Endothelial cell of umbilical vein (primary cell): ENCODE measurements around the gene LPCAT3. TPM values are rescaled to one million over a fixed set of nuclear protein-coding genes. Genes with fewer than 3 reads are reported as not detected.

ENCODE experiments used
- BruUV-seq: library from RNA; stranded (reverse); fragments of 400-500 nt; replicated peaks from 2 replicates; lab custom pipeline; 2021; lab: Mats Ljungman, UMichigan
- CTCF ChIA-PET: fragments of 300-600, 350-600 bp; sonication (Branson Sonifier 250); formaldehyde crosslinking; loops from one replicate; lab custom pipeline; 2021; ENCODE audit warnings: antibody characterized with exemption, inconsistent platforms; lab: Charles Lee
- POLR2A ChIA-PET: fragments of 300-600, 350-600 bp; sonication (Branson Sonifier 250); formaldehyde crosslinking; loops from one replicate; lab custom pipeline; 2021; ENCODE audit warnings: antibody characterized with exemption, inconsistent platforms; lab: Charles Lee
- DNase-seq: peaks from one replicate; pipeline ENCODE4 v3.0.0-alpha.2; 2011; ENCODE audit warnings: low read depth, low spot score
- FAIRE-seq: peaks from 2 replicates; lab custom pipeline; 2011; peaks lifted over from hg19 to GRCh38; lab: Jason Lieb, UNC
- H2AFZ ChIP-seq: 2 replicates; pipeline ENCODE4 v1.6.0; 2012; ENCODE audit warnings: low read depth, low read length, control low read depth, inconsistent platforms
- H3K27ac ChIP-seq: 2 replicates; pipeline ENCODE4 v1.5.1; 2011; ENCODE audit warnings: low read depth, mild to moderate bottlenecking, control low read depth, low read length, moderate library complexity; ENCODE audit not compliant: insufficient read depth
- H3K27me3 ChIP-seq, 2 experiments: 2 replicates each; pipeline versions ENCODE4 v1.6.0 to v1.6.1; 2011; ENCODE audit warnings: low read length in 2 of 2, mixed read lengths in 1 of 2; ENCODE audit not compliant: control insufficient read depth in 2 of 2, insufficient read depth in 2 of 2
- H3K36me3 ChIP-seq, 2 experiments: 2 replicates in 1 of 2; 3 replicates in 1 of 2; pipeline ENCODE4 v1.5.1; 2011; ENCODE audit warnings: low read length in 2 of 2, mild to moderate bottlenecking in 1 of 2, moderate library complexity in 1 of 2; ENCODE audit not compliant: control insufficient read depth in 2 of 2, insufficient read depth in 2 of 2; ENCODE audit errors: extremely low read depth in 1 of 2
- H3K4me1 ChIP-seq: 3 replicates; pipeline ENCODE4 v1.5.1; 2011; ENCODE audit warnings: mild to moderate bottlenecking, low read length; ENCODE audit not compliant: control insufficient read depth, insufficient read depth; ENCODE audit errors: extremely low read depth
- H3K4me2 ChIP-seq: 2 replicates; pipeline ENCODE4 v1.6.1; 2011; ENCODE audit warnings: low read length, control low read depth, mixed read lengths; ENCODE audit not compliant: insufficient read depth
- H3K4me3 ChIP-seq, 3 experiments: fragments of 200-600 bp in 1 of 3; sonication (generic), shearing (Covaris generic) in 1 of 3; replicated peaks in 1 of 3; 2 replicates each; pipeline ENCODE4 v1.5.1; 2011 to 2016; ENCODE audit warnings: control low read depth in 3 of 3, low read length in 3 of 3, mild to moderate bottlenecking in 2 of 3, inconsistent platforms in 1 of 3, low read depth in 1 of 3, moderate library complexity in 1 of 3; ENCODE audit not compliant: insufficient read depth in 1 of 3
- H3K79me2 ChIP-seq: 2 replicates; pipeline ENCODE4 v1.6.0; 2012; ENCODE audit warnings: low read length, inconsistent platforms; ENCODE audit not compliant: control insufficient read depth, insufficient read depth
- H3K9ac ChIP-seq: replicated peaks from 2 replicates; pipeline ENCODE3; 2011; ENCODE audit warnings: low read length, control low read depth; ENCODE audit not compliant: insufficient read depth; ENCODE audit errors: extremely low read depth
- H3K9me1 ChIP-seq: replicated peaks from 3 replicates; pipeline ENCODE4 v1.6.0; 2011; ENCODE audit warnings: mild to moderate bottlenecking, low read length; ENCODE audit not compliant: control insufficient read depth, insufficient read depth; ENCODE audit errors: extremely low read depth
- H3K9me3 ChIP-seq: replicated peaks from 2 replicates; pipeline ENCODE4 v1.5.1; 2012; ENCODE audit warnings: low read length, inconsistent platforms; ENCODE audit not compliant: control insufficient read depth, insufficient read depth
- H4K20me1 ChIP-seq: replicated peaks from 2 replicates; pipeline ENCODE3; 2011; ENCODE audit warnings: mild to moderate bottlenecking, low read length; ENCODE audit not compliant: control insufficient read depth, insufficient read depth; ENCODE audit errors: extremely low read depth
- CTCF ChIP-seq, 2 donors: IDR thresholded peaks; 1 replicate in 1 of 2; 2 replicates in 1 of 2; pipeline ENCODE4 v1.5.1; 2011; ENCODE audit warnings: low read length in 2 of 2, mild to moderate bottlenecking in 2 of 2, moderate library complexity in 2 of 2, control low read depth in 1 of 2, inconsistent platforms in 1 of 2, low read depth in 1 of 2; ENCODE audit not compliant: insufficient read depth in 1 of 2; ENCODE audit errors: extremely low read depth in 1 of 2
- EZH2 ChIP-seq: IDR thresholded peaks from 2 replicates; pipeline ENCODE4 v1.6.1; 2012; ENCODE audit warnings: borderline replicate concordance, low read depth, mild to moderate bottlenecking, moderate library complexity, low read length, inconsistent platforms; ENCODE audit not compliant: severe bottlenecking
- FOS ChIP-seq: IDR thresholded peaks from 2 replicates; pipeline ENCODE4 v1.6.1; 2011; ENCODE audit warnings: mild to moderate bottlenecking, low read length, moderate library complexity, borderline replicate concordance; ENCODE audit not compliant: insufficient read depth
- GATA2 ChIP-seq: IDR thresholded peaks from 2 replicates; pipeline ENCODE4 v1.7.0; 2011; ENCODE audit warnings: low read depth, mild to moderate bottlenecking, moderate library complexity, mixed read lengths, low read length; ENCODE audit not compliant: insufficient read length, insufficient read depth
- JUN ChIP-seq: IDR thresholded peaks from 2 replicates; pipeline ENCODE4 v1.6.1; 2011; ENCODE audit warnings: borderline replicate concordance, low read depth; ENCODE audit not compliant: insufficient read length, insufficient read depth
- MYC ChIP-seq: IDR thresholded peaks from one replicate; pipeline ENCODE4 v1.6.1; 2011; ENCODE audit warnings: mild to moderate bottlenecking, low read depth, low read length
- POLR2A ChIP-seq: IDR thresholded peaks from 2 replicates; pipeline ENCODE4 v1.6.1; 2012; ENCODE audit warnings: low read depth, mild to moderate bottlenecking, control low read depth, low read length
- POLR2AphosphoS5 ChIP-seq: IDR thresholded peaks from 2 replicates; pipeline ENCODE4 v1.6.1; 2012; ENCODE audit warnings: low read depth, mild to moderate bottlenecking, control low read depth, low read length, moderate library complexity; ENCODE audit not compliant: insufficient read depth
- dilution Hi-C: fragments of 300-500 bp; cut with MboI; formaldehyde crosslinking; loops from one replicate; pipeline ENCODE4 v1.15.0; 2019; ENCODE audit warnings: low sequenced_read_pairs; ENCODE audit not compliant: extremely low pct_ligation_motif_present
- intact Hi-C: fragments of 100-400 bp; cut with micrococcal nuclease; formaldehyde crosslinking; loops from one replicate; pipeline ENCODE4 v1.10.0; 2022
- polyA plus RNA-seq, 4 experiments: library from polyadenylated mRNA; depleted of rRNA in 3 of 4; stranded (reverse) in 3 of 4; unstranded in 1 of 4; fragments of >200 nt; gene quantifications; 2 replicates each; pipeline versions ENCODE4 v1.2.1 to v1.2.3, GENCODE V29; 2011 to 2012; ENCODE audit warnings: missing spikeins in 1 of 4
- total RNA-seq: library from RNA; stranded (reverse); gene quantifications from 2 replicates; pipeline ENCODE4 v1.2.3, GENCODE V29; 2021
- TF ChIP-seq, protein P1 (sequence below): IDR thresholded peaks from 2 replicates; pipeline ENCODE4 v1.6.1; 2011; ENCODE audit not compliant: insufficient read depth, insufficient read length

Gene LPCAT3
- total and polyA plus RNA-seq, 2 donors (not counting 3 experiments of a cell fraction or from before 2014, with no cell fraction given), result 29.5 to 36.0 TPM

DNA sequence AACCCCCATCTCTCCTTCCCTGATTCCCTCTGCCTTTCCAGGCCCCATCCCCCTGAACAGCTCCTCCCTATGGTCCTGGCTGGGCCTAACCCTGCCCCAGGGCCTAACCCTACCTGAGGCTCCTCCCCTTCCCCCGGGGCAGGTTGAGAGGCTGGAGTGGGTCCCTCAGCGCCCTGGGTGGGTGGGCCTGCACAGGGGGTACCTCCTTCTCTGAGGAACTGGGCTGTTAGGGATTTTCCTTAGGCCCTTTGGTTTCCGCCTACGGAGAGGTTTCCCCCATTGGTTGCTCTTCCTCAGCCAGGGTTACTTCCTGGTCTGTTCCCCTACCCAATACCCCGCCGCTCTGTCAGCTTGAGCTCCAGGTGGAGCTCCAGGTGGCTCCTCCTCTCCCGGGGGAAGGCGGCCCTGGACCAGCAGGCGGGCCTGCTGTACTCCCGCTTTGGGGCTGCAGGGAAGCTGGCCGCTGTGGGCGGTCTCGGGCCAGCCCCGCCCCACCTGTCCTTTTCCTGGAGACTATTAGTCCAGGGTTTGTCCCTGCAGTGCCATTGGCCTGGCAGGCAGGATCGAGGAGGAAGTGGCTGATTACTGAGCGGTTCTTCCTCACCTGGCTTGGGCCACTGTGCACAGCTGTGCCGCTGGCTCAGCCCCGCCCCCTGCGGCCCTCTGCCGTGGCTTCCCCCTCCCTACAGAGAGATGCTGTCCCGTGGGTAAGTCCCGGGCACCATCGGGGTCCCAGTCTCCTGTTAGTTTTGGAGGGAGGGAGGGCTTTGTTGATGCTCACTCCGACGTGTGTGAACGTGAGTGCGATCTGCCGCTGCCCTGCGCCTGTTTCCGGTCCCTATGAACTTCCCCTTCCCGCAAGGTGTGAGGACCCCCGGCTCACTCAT lies 72.0 kb downstream of the LPCAT3 start:
- intact Hi-C loops, result no loop called here
- no peak overlapping the region for H3K4me3 ChIP-seq

GRCh38 chr12:6945613-6946012 lies 72.7 kb downstream of the LPCAT3 start:
- dilution Hi-C loops (no loop called here), intact Hi-C loops (loop anchor here (2.0 kb wide), 1 partner anchor 73 kb away; the partner anchor contains the start of gene LPCAT3)
- Histone ChIP-seq H3K79me2 (no peaks in the 10 kb centered on the region), H3K9me1 (no peaks in the 10 kb centered on the region), H2AFZ (no peak overlapping the region), H3K27me3 (no peaks in the 10 kb centered on the region), H3K4me1 (peaks cover 15% of the 10 kb centered on the region), H4K20me1 (no peaks in the 10 kb centered on the region), H3K27ac (no peak overlapping the region), H3K4me3 (no peak overlapping the region), H3K9ac (no peak overlapping the region), H3K9me3 (no peaks in the 10 kb centered on the region), H3K36me3 (peaks cover 0 to 11% of the 10 kb centered on the region in 2 experiments), H3K4me2 (no peak overlapping the region)
- ChIA-PET POLR2A (interaction anchor here (1.5 to 2.0 kb wide), 2 partner anchors 19 to 78 kb away, joined by 6 read pairs; partner anchors contain the start of gene TPI1), CTCF (interaction anchor here (0.9 to 6.0 kb wide), 6 partner anchors 9 to 165 kb away, joined by 4 to 124 read pairs (median 12); partner anchors contain the start of gene C1RL)
- no peak for DNase-seq
- no TSS peak for BruUV-seq
- no peak for FAIRE-seq
- TF ChIP-seq POLR2AphosphoS5 (no peak), FOS (no peak), EZH2 (no peak), MYC (no peak), JUN (no peak), POLR2A (no peak), GATA2 (no peak), CTCF (IDR thresholded peaks at IDR 0.05; ENCODE audit: extremely low read depth in 1 of 2, insufficient read depth in 1 of 2, low read depth in 1 of 2, low read length in 2 of 2) (no peak)
- TF ChIP-seq, protein P1, sequence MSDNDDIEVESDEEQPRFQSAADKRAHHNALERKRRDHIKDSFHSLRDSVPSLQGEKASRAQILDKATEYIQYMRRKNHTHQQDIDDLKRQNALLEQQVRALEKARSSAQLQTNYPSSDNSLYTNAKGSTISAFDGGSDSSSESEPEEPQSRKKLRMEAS, result no peak

More for the DNA sequence above, 72.0 kb downstream of the LPCAT3 start:
- H3K79me2 ChIP-seq, result no peaks in the 10 kb centered on the region
- no peaks in the 10 kb centered on the region for H3K9me1 ChIP-seq
- dilution Hi-C loops, result no loop called here
- no peaks in the 10 kb centered on the region for H3K27me3 ChIP-seq
- no peak for TF ChIP-seq POLR2AphosphoS5
- peaks cover 15% of the 10 kb centered on the region for H3K4me1 ChIP-seq
- BruUV-seq, result no TSS peak
- no peak for DNase-seq
- no peaks in the 10 kb centered on the region for H4K20me1 ChIP-seq
- H3K9ac ChIP-seq, result no peak overlapping the region
- ChIA-PET POLR2A (no interaction called here), CTCF (interaction anchor here (1.6 to 6.0 kb wide), 4 partner anchors 19 to 164 kb away, joined by 4 to 124 read pairs (median 43); partner anchors contain the start of gene C1RL)
- H2AFZ ChIP-seq, result no peak overlapping the region
- FAIRE-seq, result no peak
- no peaks in the 10 kb centered on the region for H3K9me3 ChIP-seq
- peaks cover 0 to 5% of the 10 kb centered on the region in 2 experiments for H3K36me3 ChIP-seq
- H3K27ac ChIP-seq, result no peak overlapping the region
- no peak overlapping the region for H3K4me2 ChIP-seq
